ENCODE results near the gene CDH4.

DNA sequence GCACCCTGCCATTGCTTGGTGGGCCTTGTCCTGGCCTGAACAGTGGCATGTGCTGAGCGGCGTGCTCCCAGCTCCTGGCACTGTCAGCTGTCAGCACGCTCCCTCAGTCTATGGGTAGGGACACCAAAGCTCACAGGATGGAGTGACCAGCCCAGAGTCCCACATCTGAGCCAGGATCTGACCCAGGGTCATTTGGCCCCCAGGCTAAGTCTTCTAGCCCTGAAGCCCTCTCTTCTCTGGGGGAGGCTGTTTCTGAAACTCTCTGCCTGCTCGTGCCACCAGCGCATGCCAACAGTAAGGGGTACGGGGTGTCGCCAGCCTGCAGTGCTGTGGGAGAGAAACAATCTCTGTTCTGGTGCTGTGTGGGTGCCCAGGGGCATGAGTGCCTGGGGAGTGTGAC, 37.1 kb downstream of the CDH4 start:
- TF ChIP-seq RBBP5 (IDR thresholded peaks at IDR 0.05; ENCODE audit: borderline replicate concordance, insufficient read depth, low read length, poor library complexity, severe bottlenecking) (no peak), EP300 (IDR thresholded peaks at IDR 0.05; ENCODE audit: low read length) (no peak), ZNF253 (CRISPR knock-in tag; conservative IDR thresholded peaks at IDR 0.05) (no peak), PYGO2 (tag; IDR thresholded peaks at IDR 0.05) (no peak), SETDB1 (IDR thresholded peaks at IDR 0.05; ENCODE audit: low read length) (no peak), CAMTA2 (CRISPR knock-in tag; conservative IDR thresholded peaks at IDR 0.05) (no peak), PHF21A (IDR thresholded peaks at IDR 0.05; ENCODE audit: borderline replicate concordance, low read depth) (no peak), ZFX (CRISPR knock-in tag; IDR thresholded peaks at IDR 0.05) (no peak), MCM2 (IDR thresholded peaks at IDR 0.05; ENCODE audit: low read depth) (no peak), POLR2AphosphoS5 (IDR thresholded peaks at IDR 0.05; ENCODE audit: control insufficient read depth, insufficient read depth, low read depth, low read length) (no peak)
- TF ChIP-seq, protein P1, sequence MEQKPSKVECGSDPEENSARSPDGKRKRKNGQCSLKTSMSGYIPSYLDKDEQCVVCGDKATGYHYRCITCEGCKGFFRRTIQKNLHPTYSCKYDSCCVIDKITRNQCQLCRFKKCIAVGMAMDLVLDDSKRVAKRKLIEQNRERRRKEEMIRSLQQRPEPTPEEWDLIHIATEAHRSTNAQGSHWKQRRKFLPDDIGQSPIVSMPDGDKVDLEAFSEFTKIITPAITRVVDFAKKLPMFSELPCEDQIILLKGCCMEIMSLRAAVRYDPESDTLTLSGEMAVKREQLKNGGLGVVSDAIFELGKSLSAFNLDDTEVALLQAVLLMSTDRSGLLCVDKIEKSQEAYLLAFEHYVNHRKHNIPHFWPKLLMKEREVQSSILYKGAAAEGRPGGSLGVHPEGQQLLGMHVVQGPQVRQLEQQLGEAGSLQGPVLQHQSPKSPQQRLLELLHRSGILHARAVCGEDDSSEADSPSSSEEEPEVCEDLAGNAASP (IDR thresholded peaks at IDR 0.05), result no peak
- TF ChIP-seq, protein P2, sequence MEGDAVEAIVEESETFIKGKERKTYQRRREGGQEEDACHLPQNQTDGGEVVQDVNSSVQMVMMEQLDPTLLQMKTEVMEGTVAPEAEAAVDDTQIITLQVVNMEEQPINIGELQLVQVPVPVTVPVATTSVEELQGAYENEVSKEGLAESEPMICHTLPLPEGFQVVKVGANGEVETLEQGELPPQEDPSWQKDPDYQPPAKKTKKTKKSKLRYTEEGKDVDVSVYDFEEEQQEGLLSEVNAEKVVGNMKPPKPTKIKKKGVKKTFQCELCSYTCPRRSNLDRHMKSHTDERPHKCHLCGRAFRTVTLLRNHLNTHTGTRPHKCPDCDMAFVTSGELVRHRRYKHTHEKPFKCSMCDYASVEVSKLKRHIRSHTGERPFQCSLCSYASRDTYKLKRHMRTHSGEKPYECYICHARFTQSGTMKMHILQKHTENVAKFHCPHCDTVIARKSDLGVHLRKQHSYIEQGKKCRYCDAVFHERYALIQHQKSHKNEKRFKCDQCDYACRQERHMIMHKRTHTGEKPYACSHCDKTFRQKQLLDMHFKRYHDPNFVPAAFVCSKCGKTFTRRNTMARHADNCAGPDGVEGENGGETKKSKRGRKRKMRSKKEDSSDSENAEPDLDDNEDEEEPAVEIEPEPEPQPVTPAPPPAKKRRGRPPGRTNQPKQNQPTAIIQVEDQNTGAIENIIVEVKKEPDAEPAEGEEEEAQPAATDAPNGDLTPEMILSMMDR (IDR thresholded peaks at IDR 0.05 in 2 of 3, conservative IDR thresholded peaks at IDR 0.05 in 1 of 3; ENCODE audit: insufficient read depth in 2 of 3, low read depth in 1 of 3, low read length in 3 of 3), result no peak
